Subcutaneous abdominal adipose tissue (tissue), 5 donors: ENCODE data around the gene DIRAS2.

Experiments
- H3K27ac ChIP-seq: one replicate; pipeline ENCODE4 v1.7.0; 2013; ENCODE audit warnings: low read depth, mild to moderate bottlenecking, inconsistent platforms, low read length, moderate library complexity
- H3K27me3 ChIP-seq, 5 donors: one replicate each; pipeline ENCODE4 v1.7.0; 2013; ENCODE audit warnings: low read length in 5 of 5, inconsistent platforms in 1 of 5; ENCODE audit not compliant: control insufficient read depth in 5 of 5, insufficient read depth in 4 of 5
- H3K36me3 ChIP-seq, 5 donors: one replicate each; pipeline ENCODE4 v1.7.0; 2013; ENCODE audit warnings: low read length in 5 of 5; ENCODE audit not compliant: control insufficient read depth in 5 of 5, insufficient read depth in 5 of 5
- H3K4me1 ChIP-seq, 5 donors: one replicate each; pipeline ENCODE4 v1.7.0; 2013; ENCODE audit warnings: low read length in 5 of 5, mild to moderate bottlenecking in 3 of 5, moderate library complexity in 1 of 5; ENCODE audit not compliant: control insufficient read depth in 5 of 5, insufficient read depth in 5 of 5
- H3K4me3 ChIP-seq, 5 donors: one replicate each; pipeline ENCODE4 v1.7.0; 2013; ENCODE audit warnings: low read length in 5 of 5, low read depth in 1 of 5
- H3K9ac ChIP-seq, 5 donors: one replicate each; pipeline ENCODE4 v1.7.0; 2013; ENCODE audit warnings: low read length in 5 of 5, mild to moderate bottlenecking in 4 of 5, moderate library complexity in 3 of 5
- H3K9me3 ChIP-seq, 5 donors: one replicate each; pipeline ENCODE4 v1.7.0; 2013; ENCODE audit warnings: low read length in 5 of 5; ENCODE audit not compliant: control insufficient read depth in 5 of 5
- donor health status: healthy.
- donor health status: healthy.
- donor health status: healthy.
- donor health status: healthy.
- donor health status: healthy.

DIRAS2 gene

GRCh38 chr9:90651246-90651645, 8.6 kb upstream of the DIRAS2 start:
- Histone ChIP-seq H3K4me1 (no peaks in the 10 kb centered on the region), H3K27ac (no peak overlapping the region), H3K9ac (no peak overlapping the region), H3K9me3 (peaks cover 3 to 10% (median 8%) of the 10 kb centered on the region in 5 donors), H3K36me3 (no peaks in the 10 kb centered on the region), H3K4me3 (no peak overlapping the region), H3K27me3 (peaks cover 0 to 11% (median 5%) of the 10 kb centered on the region in 5 donors)

DNA sequence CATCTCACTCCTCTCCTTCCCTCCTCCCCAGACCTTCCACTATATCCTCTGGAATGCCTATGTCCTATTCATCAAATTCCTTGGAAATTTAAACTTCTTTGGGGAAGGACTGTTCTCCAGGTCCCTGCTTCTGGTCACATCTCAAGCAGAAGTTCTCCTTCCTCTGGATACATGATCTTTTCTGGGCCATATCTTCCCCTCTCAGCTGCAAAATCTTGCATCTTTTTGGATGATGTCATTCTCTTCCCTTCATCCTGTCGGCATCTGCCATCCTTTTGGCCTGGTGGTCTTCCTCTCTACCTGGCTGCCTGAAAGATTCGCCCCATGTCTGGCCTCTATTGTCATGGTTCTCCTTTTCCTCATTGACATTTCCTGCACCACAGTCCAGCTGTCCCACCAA, 5.2 kb upstream of the DIRAS2 start:
- Histone ChIP-seq H3K27me3 (peaks cover 0 to 26% (median 18%) of the 10 kb centered on the region in 5 donors), H3K27ac (no peak overlapping the region), H3K4me3 (no peak overlapping the region), H3K36me3 (no peaks in the 10 kb centered on the region), H3K9me3 (peaks cover 3 to 10% (median 8%) of the 10 kb centered on the region in 5 donors), H3K4me1 (peaks cover 0 to 4% (median 2%) of the 10 kb centered on the region in 5 donors), H3K9ac (no peak overlapping the region)

- Histone ChIP-seq H3K4me1 (peaks cover 0 to 10% (median 8%) of the 10 kb centered on the region in 5 donors), H3K9ac (no peak overlapping the region), H3K4me3 (no peak overlapping the region), H3K36me3 (no peaks in the 10 kb centered on the region), H3K9me3 (peaks cover 0 to 7% (median 4%) of the 10 kb centered on the region in 5 donors), H3K27me3 (peaks cover 5 to 43% (median 29%) of the 10 kb centered on the region in 5 donors), H3K27ac (no peak overlapping the region)
Measured at GRCh38 chr9:90645721-90646120, 3.1 kb upstream of the DIRAS2 start.

GRCh38 chr9:90641884-90642487, 638 bp downstream of the DIRAS2 start:
- Histone ChIP-seq H3K4me3 (no peak overlapping the region), H3K27ac (no peak overlapping the region), H3K9ac (no peak overlapping the region)

GRCh38 chr9:90641086-90641485, 1.5 kb downstream of the DIRAS2 start:
- Histone ChIP-seq H3K27me3 (peaks cover 5 to 32% (median 23%) of the 10 kb centered on the region in 5 donors), H3K27ac (no peak overlapping the region), H3K4me1 (peaks cover 0 to 10% (median 8%) of the 10 kb centered on the region in 5 donors), H3K36me3 (no peaks in the 10 kb centered on the region), H3K9me3 (no peaks in the 10 kb centered on the region), H3K4me3 (no peak overlapping the region), H3K9ac (no peak overlapping the region)

More at GRCh38 chr9:90641884-90642487, 638 bp downstream of the DIRAS2 start:
- H3K4me1 ChIP-seq: peaks cover 0 to 10% (median 8%) of the 10 kb centered on the region in 5 donors
- H3K36me3 ChIP-seq: no peaks in the 10 kb centered on the region
- peaks cover 5 to 37% (median 24%) of the 10 kb centered on the region in 5 donors for H3K27me3 ChIP-seq
- H3K9me3 ChIP-seq: no peaks in the 10 kb centered on the region

DNA sequence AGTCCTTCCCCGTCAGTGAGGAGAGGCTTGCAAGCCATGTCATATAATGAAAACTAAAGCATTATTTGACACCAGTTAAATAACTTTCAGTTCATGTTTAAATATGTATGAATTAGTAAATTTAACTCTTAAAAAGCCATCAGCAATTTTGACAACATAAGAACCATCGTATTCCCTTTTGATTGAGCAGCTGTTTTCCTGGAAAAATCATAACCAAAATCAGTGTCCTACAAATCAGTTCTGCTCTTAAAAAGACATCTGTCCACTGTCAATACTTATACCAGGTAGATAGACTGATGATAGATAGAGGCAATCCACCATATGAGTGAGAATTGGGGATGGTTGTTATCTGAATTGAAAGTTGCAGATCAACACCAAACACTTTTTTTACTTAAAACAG, 2.3 kb downstream of the DIRAS2 start:
- Histone ChIP-seq H3K4me3 (no peak overlapping the region), H3K9ac (no peak overlapping the region), H3K27me3 (peaks cover 5 to 26% (median 16%) of the 10 kb centered on the region in 5 donors), H3K4me1 (peaks cover 0 to 10% (median 8%) of the 10 kb centered on the region in 5 donors), H3K9me3 (no peaks in the 10 kb centered on the region), H3K36me3 (no peaks in the 10 kb centered on the region), H3K27ac (no peak overlapping the region)

- Histone ChIP-seq H3K36me3 (no peaks in the 10 kb centered on the region), H3K27ac (no peak overlapping the region), H3K9ac (no peak overlapping the region), H3K4me1 (peaks cover 0 to 6% (median 4%) of the 10 kb centered on the region in 5 donors), H3K27me3 (peaks cover 5 to 16% (median 9%) of the 10 kb centered on the region in 5 donors), H3K4me3 (no peak overlapping the region), H3K9me3 (no peaks in the 10 kb centered on the region)
Measured at GRCh38 chr9:90637626-90638025, 5.0 kb downstream of the DIRAS2 start.

- H3K4me1 ChIP-seq: peaks cover 0 to 4% (median 0%) of the 10 kb centered on the region in 5 donors
- H3K36me3 ChIP-seq: no peaks in the 10 kb centered on the region
- no peak overlapping the region for H3K4me3 ChIP-seq
- H3K9ac ChIP-seq: no peak overlapping the region
- no peak overlapping the region for H3K27ac ChIP-seq
- H3K27me3 ChIP-seq: peaks cover 0 to 7% (median 0%) of the 10 kb centered on the region in 5 donors
- H3K9me3 ChIP-seq: no peaks in the 10 kb centered on the region
Measured at GRCh38 chr9:90632647-90633207, 9.9 kb downstream of the DIRAS2 start.

DNA sequence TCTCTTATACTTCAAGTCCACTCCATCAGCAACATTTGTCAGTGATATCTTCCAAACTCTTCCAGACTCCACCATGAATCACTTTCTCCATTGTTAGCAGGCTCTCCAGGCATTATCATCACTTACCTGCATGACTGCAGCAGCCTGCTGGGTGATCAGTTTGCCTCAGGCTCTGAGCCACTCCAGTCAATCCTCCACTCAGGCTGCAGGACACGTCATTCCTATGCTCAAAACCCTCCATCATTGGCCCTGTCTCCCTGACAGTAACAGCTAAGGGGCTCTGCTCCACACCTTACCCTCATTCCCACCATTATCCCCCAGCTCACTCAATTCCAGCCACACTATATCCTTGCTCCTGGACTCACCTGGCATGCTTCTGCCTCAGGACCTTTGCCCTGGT, 10.7 kb downstream of the DIRAS2 start:
- no peak overlapping the region for H3K9ac ChIP-seq
- no peaks in the 10 kb centered on the region for H3K9me3 ChIP-seq
- H3K27ac ChIP-seq: no peak overlapping the region
- no peak overlapping the region for H3K4me3 ChIP-seq
- H3K27me3 ChIP-seq: peaks cover 0 to 7% (median 0%) of the 10 kb centered on the region in 5 donors
- H3K4me1 ChIP-seq: peaks cover 0 to 4% (median 0%) of the 10 kb centered on the region in 5 donors
- H3K36me3 ChIP-seq: no peaks in the 10 kb centered on the region

- Histone ChIP-seq H3K36me3 (no peaks in the 10 kb centered on the region), H3K27me3 (peaks cover 0 to 7% (median 0%) of the 10 kb centered on the region in 5 donors), H3K9ac (no peak overlapping the region), H3K4me1 (peaks cover 0 to 4% (median 0%) of the 10 kb centered on the region in 5 donors), H3K27ac (no peak overlapping the region), H3K4me3 (no peak overlapping the region), H3K9me3 (no peaks in the 10 kb centered on the region)
Measured at GRCh38 chr9:90629991-90630390, 12.6 kb downstream of the DIRAS2 start.
